Measurements from ENCODE around the gene PSTPIP1.

Gene PSTPIP1

DNA sequence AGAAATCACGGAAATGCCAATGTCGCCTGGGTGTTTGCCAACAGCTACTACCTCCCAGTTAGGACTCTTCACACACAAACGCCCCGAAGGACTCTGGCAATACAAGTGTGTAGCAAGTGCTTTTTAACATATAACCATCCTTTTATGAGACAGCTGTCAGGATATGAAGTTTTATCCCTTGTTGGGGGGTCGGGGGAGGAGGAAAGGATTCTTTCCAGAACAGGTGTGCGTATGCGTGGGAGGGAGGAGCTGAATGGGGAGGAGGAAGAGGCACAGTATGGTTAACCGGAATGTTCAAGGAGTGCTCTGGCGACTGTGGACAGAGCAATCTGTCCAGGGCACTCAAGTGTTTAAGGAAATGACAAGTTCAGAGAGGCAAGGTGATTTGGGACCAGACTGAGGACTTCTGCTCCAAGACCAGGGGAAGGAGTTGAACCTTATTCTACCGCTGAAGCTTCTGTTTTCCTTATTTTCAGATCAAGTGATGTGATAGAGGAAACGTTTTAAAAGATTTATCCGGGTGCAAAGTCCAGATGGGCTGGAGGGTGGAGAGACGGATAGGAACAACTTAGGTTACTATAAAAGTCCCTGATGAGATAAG, 74.7 kb downstream of the PSTPIP1 start:
- DNase-seq (ENCODE audit: low read depth, low spot score): no peak

DNA sequence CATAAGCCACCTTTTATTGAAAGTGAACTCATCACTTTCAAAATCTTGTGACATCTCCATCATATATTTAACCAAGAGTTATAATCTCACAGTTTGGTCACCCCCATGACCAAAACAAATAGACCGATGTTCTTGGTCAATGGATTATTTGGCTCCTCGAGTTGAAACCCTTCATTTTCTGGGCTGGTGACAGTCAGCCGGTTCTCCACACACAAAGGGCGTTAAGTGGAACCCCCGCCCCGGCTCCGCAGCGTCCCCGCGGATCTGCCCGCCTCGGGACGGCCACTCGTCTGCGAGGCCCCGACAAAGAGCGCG, 75.2 kb downstream of the PSTPIP1 start:
- DNase-seq (ENCODE audit: low read depth, low spot score): no peak

DNA sequence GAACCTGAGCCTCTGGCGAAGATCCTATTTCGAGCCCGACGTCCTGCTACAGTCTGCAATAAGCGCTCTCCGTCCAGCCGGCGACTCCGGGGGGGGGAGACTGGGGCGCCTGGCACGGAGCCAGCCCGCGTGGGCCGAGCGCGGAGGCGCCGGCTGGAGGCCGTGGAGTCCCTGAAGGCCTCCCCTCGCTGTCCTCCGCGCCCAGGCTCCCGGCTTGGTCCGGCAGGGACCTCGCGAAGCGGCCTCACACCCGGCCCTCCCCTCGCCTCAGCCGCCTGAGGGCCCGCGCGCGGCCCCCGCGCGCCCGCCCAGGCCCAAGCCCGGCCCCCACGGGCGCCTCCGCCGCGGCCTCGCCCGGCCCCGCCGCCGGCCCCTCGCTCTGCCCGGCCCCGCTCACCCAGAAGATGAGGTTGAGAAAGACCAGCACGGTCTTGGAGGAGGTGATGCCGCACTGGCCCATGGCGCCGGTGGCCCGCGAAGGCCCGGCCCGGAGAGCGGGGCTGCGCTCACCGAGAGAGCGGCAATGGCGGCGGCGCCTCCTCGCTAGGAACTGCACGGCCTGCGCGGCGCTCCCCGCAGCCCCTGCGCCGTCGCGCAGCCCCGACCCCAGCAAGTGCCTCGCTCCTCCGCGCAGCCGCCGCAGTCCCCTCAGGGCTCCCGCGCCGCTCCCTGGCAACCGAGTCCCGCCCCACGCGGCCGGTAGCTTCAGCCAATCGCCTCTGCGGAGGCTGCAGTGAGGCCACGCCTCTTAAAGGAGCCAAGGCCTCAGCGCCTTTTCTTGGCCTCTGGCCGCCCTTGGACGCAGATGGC, 75.8 kb downstream of the PSTPIP1 start, which contains the start of gene TSPAN3:
TSS of gene TSPAN3 (minus strand) at position 615 of the 810 bp plus-strand sequence. CDS start at position 460, 155 bp downstream.
- peak; percentile 89 for DNase-seq (ENCODE audit: low read depth, low spot score)

DNA sequence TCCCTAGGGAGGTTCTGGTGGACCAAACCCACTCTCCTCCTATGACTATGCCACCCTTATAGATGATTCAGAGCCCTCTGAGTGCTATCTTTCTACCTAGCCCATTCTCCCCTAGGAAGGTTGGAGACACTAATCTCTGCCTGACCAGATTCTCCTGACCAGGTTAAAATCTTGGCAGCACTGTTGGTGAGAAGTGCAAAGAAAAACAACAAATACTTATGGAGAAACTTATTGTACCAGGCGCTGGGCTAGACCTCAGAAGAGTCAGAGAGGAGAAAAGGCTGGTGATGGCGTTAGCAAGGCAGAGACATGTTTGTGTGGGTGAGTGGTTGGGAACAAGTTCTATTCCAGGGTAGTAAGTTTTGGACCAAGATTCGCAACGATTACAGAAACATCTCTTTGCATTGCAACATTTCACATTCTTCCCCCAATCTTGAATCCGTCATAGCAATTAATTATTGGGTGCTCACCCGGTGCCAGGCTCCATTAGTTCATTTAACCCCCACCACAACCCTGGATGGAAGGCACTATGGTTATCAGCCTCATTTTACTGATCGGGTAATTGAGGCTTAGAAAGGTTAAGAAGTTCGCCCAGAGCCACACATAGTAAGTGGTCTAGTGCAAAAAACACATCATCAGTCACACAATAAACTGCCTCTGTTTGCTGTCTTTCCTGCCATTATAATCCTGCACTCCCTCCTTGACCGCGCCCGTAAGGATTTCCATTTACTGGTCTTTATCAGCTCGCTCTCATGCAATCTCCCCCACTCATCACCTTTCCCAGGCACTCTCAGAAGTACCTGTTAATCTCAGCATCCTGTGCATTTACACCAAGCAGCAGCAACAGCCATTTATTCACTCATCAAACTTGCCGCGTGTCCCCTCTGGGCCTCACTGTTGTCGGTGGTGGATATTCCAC, 76.6 kb downstream of the PSTPIP1 start:
- no peak for DNase-seq (ENCODE audit: low read depth, low spot score)

DNA sequence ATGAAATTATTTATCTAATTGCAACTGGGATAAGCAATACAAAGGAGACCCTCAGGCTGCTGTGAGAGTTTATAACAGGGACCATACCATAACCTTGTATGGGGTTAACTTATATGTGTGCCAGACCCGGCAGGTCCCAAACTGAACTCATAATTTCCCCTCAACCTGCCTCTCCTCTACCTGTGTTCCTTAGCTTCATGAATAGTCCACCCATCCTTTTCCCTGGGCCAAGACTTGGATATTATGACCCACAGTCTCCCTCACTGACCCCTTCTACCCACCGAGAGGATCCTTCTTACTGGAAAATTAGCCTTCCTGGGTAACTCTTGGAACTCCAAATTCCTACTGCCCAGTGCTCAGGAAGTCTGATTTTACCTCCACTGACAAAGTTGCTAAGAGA, 79.4 kb downstream of the PSTPIP1 start:
- no peak for DNase-seq (ENCODE audit: low read depth, low spot score)

DNA sequence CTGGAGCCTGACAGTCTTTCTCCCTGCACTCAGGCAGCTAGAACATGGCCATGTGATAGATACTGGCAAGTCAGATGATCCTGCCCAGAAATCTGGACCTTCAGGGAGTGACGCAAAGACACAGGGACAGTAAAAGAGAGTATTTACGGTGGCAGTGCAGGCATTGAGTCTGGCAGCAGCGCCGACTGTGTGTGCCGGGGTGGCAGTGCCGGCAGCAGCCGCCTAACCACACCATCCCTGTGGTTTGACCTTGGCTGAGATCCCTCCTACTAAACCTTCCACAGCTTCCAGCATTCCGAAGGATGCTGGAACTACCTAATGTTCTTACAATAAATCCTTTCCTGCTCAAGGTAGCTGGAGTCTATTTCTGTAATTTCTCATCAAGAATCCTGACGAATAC, 80.6 kb downstream of the PSTPIP1 start:
- no peak for DNase-seq (ENCODE audit: low read depth, low spot score)

DNA sequence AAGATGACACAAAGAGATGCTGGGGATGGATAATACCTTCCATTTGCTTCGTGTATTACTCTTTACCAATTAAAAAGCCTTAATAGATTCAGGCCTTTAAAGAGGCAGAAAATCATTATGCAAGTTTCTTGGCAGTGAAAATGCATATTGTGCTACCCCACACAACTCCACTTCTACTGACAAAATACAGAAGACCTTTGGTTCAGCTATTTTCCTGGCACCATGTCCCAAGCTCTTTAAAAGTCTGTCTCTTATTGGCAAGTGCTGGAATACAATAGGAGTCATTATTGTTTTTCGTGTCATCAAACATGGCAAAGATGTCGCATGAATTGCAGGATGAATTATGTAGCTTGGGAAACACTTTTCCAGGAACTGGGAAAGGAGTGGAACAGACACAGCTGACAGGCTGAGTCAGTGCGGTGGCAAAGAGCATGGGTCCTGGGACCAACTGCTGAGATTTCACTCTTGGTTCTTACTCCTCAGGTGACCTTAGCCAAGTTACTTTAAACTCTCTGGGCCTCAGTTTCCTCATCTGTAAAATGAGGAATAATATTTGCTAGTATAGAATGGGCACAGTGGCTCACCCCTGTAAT, 81.5 kb downstream of the PSTPIP1 start:
- no peak for DNase-seq (ENCODE audit: low read depth, low spot score)

DNA sequence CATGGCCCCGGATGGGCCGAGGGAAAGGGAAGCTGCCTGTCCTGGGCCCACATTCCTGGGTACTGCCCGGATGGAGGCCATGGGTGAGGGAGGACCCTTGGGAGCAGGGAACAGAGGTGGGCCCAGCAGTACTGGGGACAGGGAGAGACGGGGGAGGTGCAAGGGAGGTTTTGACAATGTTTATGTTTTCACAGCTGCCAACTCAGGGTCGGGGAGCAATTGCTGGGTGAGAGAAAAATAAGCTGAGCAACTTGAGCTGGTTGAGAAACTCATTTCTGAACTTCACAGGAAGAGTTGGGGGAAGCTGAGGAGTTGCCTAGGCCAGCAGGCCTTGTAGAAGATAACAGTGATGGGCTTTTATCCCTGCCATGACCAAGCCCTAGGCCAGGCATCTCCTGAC, 87.0 kb downstream of the PSTPIP1 start:
- DNase-seq (ENCODE audit: low read depth, low spot score): no peak

DNA sequence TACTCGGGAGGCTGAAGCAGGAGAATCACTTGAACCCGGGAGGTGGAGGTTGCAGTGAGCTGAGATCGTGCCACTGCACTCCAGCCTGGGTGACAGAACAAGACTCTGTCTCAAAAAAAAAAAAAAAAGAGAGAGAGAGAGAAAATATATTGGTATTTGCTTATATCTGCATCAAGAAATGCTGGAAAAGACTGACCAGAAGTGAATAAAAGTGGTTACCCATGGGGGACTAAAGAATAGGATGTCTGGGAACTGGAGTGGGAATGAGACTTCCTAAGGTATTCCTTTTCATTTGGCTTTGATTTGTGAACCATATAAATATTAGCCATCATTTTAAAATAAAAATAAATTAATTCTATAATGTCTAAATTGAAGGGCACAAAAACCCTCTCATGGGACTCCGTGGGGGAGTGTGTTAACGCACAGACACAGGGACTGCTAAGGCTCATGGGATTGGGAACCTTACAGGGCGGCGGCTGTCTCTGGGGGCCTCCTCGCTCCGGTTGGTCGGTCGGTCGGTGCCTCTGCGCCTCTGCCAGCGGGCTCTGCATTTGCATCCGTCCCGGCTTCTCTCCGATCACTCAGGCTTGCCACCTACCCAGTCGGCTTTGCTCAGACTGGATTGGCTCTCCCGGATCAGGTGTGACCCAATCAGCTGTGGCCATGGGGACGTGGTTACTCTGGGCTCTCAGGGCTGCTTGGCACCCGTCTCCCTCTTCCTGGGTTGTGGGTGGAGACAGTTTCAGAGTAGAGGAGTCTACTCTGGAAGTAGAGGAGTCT, 88.6 kb downstream of the PSTPIP1 start:
- DNase-seq (ENCODE audit: low read depth, low spot score): no peak

DNA sequence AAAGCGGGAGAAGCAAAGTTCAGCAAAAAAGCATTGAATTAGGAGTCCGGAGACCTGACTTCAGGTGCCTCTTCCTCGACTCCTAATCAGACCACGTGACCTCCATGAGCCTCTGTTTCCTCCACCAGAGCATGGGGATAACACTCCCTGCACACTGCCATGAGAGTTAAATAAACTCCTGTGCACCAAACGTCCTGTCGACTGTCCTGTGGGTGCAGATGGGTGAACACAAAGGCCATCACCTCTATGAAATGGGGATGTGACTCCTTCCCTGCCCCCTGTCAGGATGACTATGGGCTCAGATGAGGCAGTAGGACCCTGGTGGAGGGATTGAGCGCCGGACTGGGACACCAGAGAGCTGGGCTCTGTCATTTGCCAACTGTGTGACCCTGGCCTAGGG, 89.5 kb downstream of the PSTPIP1 start:
- DNase-seq (ENCODE audit: low read depth, low spot score): no peak

DNA sequence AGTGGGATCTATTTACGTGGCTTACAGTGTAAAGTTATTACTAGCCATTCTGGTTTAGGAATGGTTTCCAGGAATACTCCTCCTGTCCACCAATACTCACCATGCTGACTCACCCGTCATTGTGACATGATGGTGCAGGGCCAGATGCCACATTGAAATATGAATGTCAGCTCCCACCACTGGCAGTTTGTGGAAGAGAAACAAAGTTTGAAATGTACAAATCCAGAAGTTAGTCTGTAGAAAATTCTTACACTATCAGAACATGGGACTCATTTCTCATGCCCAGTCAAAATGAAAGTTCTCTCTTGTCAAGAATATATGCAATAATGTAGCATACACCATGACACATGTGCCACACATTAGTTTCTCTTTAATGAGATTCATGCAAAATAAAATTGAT, 90.4 kb downstream of the PSTPIP1 start:
- DNase-seq (ENCODE audit: low read depth, low spot score): no peak
